AG10803 (cell line): ENCODE measurements around the gene TMEM255A.
A peak's percentile ranks its signal among the peaks of the same experiment; 100 is the strongest.

ENCODE experiments used
- DNase-seq: peaks from one replicate; pipeline ENCODE4 v3.0.0; 2010; ENCODE audit warnings: low read depth
- H3K4me3 ChIP-seq: 2 replicates; pipeline ENCODE4 v1.5.1; 2011; ENCODE audit warnings: mild to moderate bottlenecking, low read length, control low read depth
- CTCF ChIP-seq: conservative IDR thresholded peaks from 2 replicates; pipeline ENCODE4 v1.5.1; 2011; ENCODE audit warnings: mild to moderate bottlenecking, low read length, control low read depth, inconsistent platforms

Gene TMEM255A

GRCh38 chrX:120235284-120235683, 76.0 kb downstream of the TMEM255A start:
- no peak overlapping the region for H3K4me3 ChIP-seq
- no peak for DNase-seq
- TF ChIP-seq CTCF: no peak

GRCh38 chrX:120228187-120228908, 82.9 kb downstream of the TMEM255A start:
- no peak overlapping the region for H3K4me3 ChIP-seq
- no peak for TF ChIP-seq CTCF
- DNase-seq: no peak

GRCh38 chrX:120224388-120224787, 86.9 kb downstream of the TMEM255A start:
- no peak for DNase-seq
- no peak overlapping the region for H3K4me3 ChIP-seq
- no peak for TF ChIP-seq CTCF

DNA sequence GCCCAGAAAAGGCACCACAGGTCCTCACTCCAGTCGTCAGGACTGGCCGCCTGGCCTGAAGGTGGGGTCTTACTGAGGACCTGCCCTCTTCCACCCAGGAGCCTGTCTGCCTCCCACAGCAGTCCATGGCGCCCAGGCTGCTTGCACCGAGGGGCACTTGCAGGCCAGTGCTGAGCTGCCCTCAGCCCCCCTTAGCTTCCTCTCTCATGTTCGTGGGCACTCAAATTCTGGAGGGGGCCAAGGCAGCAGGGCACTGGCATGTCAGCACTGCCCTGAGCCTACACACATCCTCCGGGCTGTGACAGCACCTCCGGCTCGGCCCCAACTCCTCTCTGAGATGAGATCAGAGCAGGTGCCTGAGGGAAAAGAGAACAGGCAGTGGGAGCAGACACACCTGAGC, 87.9 kb downstream of the TMEM255A start:
- no peak overlapping the region for H3K4me3 ChIP-seq
- no peak for TF ChIP-seq CTCF
- DNase-seq: no peak

DNA sequence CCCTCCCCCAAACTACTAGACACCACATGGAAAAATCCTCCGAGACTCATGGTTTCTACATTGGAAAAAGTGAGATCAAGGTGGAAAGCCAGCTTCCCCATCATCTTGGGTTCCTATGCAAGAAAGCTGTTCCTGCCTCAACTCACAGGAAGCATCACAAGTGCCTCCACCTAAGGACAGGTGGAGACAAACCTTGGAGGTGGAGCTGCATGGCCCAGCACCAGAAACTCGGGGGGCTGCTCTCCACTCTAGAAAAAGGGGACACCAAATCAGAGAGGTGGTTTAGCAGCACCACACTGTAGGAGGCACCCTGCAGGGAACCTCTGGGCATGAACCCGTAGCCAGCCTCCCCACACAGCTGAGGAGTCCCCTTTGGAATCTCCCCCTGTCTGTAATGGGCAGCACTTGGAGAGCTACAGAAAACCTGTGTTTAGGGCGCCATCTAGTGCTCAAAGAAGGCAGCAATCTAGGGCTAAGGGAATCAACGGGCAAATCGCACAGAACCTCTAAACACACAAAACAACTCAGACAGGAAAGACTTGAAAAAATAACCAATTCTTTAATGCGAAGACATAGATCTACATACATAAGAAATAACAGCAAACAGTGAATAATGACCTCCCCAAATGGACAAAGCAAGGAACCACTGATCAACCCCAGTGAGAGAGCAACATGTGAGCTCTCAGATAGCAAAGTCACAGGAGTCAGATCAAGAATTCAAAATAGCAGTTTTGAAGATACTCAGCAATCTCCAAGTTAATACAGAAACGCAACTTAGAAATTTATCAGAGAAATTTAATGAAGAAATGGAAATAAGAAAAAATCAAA, 97.6 kb downstream of the TMEM255A start:
- DNase-seq: peak; percentile 40
- peak; percentile 82 for TF ChIP-seq CTCF
- H3K4me3 ChIP-seq: no peak overlapping the region
